Activated B cell treated with CpG ODN at 0.5 μM for 24 hours (primary cell): ENCODE measurements around the gene GRM8. TPM values are rescaled to one million over a fixed set of nuclear protein-coding genes. Genes with fewer than 3 reads are reported as not detected.

Experiments
- ATAC-seq: fragments of 200-7000 bp; cut with Tn5 transposase; one replicate; pipeline ENCODE4 v1.10.0; 2021; ENCODE audit warnings: low read depth, mild to moderate bottlenecking, moderate library complexity
- CTCF ChIA-PET: fragments of 350-600 bp; sonication (Branson Sonifier 250); formaldehyde crosslinking; loops from one replicate; lab custom pipeline; 2021; ENCODE audit warnings: antibody characterized with exemption; lab: Charles Lee
- POLR2A ChIA-PET: fragments of 350-600 bp; sonication (Branson Sonifier 250); formaldehyde crosslinking; loops from one replicate; lab custom pipeline; 2021; ENCODE audit warnings: antibody characterized with exemption; lab: Charles Lee
- DNase-seq: peaks from one replicate; pipeline ENCODE4 v3.0.0; 2022
- H3K27ac Mint-ChIP-seq: one replicate; pipeline ENCODE4 v1.8.0; 2020; ENCODE audit warnings: mixed read lengths
- H3K27me3 Mint-ChIP-seq: one replicate; pipeline ENCODE4 v1.8.0; 2021; ENCODE audit warnings: mixed read lengths
- H3K36me3 Mint-ChIP-seq: one replicate; pipeline ENCODE4 v1.8.0; 2021; ENCODE audit warnings: low read depth, mixed read lengths
- H3K4me1 Mint-ChIP-seq: one replicate; pipeline ENCODE4 v1.8.0; 2021; ENCODE audit warnings: mixed read lengths
- H3K4me3 Mint-ChIP-seq: one replicate; pipeline ENCODE4 v1.8.0; 2020; ENCODE audit warnings: mild to moderate bottlenecking, mixed read lengths
- H3K9me3 Mint-ChIP-seq: one replicate; pipeline ENCODE4 v1.8.0; 2020; ENCODE audit warnings: mixed read lengths
- CTCF ChIP-seq: fragments of 200-600 bp; IDR thresholded peaks from one replicate; pipeline ENCODE4 v1.8.0; 2022; ENCODE audit warnings: antibody characterized with exemption, mild to moderate bottlenecking
- intact Hi-C: fragments of 100-400 bp; cut with micrococcal nuclease; formaldehyde crosslinking; loops from one replicate; pipeline ENCODE4 v1.15.1; 2024
- total RNA-seq: library from RNA; stranded (reverse); gene quantifications from 2 replicates; pipeline ENCODE4 v1.2.3, GENCODE V29; 2022

GRM8 gene
- total RNA-seq, 1 donor from 2014 or later: not detected

GRCh38 chr7:126792521-126792920, 460.2 kb downstream of the GRM8 start:
- no peaks in the 10 kb centered on the region for H3K36me3 Mint-ChIP-seq
- POLR2A ChIA-PET: no interaction called here
- H3K27me3 Mint-ChIP-seq: peaks cover 5% of the 10 kb centered on the region
- TF ChIP-seq CTCF: no peak
- DNase-seq (no peak), ATAC-seq (no peak)
- no peaks in the 10 kb centered on the region for H3K4me1 Mint-ChIP-seq
- CTCF ChIA-PET: no interaction called here
- H3K4me3 Mint-ChIP-seq: no peak overlapping the region
- no peak overlapping the region for H3K27ac Mint-ChIP-seq
- H3K9me3 Mint-ChIP-seq: no peaks in the 10 kb centered on the region
- intact Hi-C loops: no loop called here

GRCh38 chr7:126791306-126791705, 461.4 kb downstream of the GRM8 start:
- ATAC-seq (no peak), DNase-seq (no peak)
- H3K4me3 Mint-ChIP-seq: no peak overlapping the region
- H3K27me3 Mint-ChIP-seq: peaks cover 5% of the 10 kb centered on the region
- no peak overlapping the region for H3K27ac Mint-ChIP-seq
- intact Hi-C loops: no loop called here
- H3K9me3 Mint-ChIP-seq: no peaks in the 10 kb centered on the region
- no peaks in the 10 kb centered on the region for H3K36me3 Mint-ChIP-seq
- TF ChIP-seq CTCF: no peak
- ChIA-PET CTCF (no interaction called here), POLR2A (no interaction called here)
- H3K4me1 Mint-ChIP-seq: no peaks in the 10 kb centered on the region

DNA sequence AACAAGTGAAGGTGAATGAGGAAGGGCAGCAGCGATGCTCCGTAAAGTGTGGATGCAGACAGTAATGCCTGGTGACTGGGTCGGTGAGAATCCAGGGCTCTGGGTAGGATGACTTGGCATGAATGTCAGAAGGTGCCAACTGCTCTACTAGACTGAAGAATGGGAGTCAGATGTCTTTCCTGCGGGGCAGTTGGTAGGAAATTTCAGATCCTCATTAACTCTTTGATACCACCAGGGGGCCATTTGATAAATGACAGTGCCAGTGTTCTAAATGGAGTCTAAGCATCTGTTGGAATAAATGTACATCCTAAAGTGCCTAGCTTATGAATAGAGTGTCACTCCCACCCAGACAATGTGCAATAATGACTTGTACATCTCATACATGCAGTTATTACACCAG, 462.0 kb downstream of the GRM8 start:
- ChIA-PET POLR2A (no interaction called here), CTCF (no interaction called here)
- no peak overlapping the region for H3K27ac Mint-ChIP-seq
- intact Hi-C loops: no loop called here
- peaks cover 5% of the 10 kb centered on the region for H3K27me3 Mint-ChIP-seq
- no peak overlapping the region for H3K4me3 Mint-ChIP-seq
- TF ChIP-seq CTCF: no peak
- ATAC-seq (no peak), DNase-seq (no peak)
- no peaks in the 10 kb centered on the region for H3K4me1 Mint-ChIP-seq
- no peaks in the 10 kb centered on the region for H3K36me3 Mint-ChIP-seq
- H3K9me3 Mint-ChIP-seq: no peaks in the 10 kb centered on the region

DNA sequence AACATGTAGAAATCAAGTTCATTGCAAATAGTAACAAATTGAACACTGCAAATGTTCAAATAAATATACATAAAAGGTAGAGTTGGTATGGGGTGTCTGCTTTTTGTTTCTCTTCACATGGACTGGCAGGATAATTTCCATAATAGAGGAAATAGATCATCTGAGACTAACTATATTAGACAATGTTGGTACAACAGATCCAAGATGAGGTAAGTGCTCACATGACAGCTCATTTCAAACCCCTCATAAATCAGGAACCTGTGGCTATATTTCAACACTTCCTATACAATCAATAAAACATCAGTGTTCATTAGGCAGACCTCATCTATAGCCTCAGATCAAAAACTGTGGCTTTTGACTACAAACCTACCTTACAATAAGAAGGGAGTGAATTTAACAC, 469.1 kb downstream of the GRM8 start:
- no peak for DNase-seq
- Mint-ChIP-seq H3K4me3 (no peak overlapping the region), H3K4me1 (no peaks in the 10 kb centered on the region), H3K36me3 (no peaks in the 10 kb centered on the region), H3K27ac (no peak overlapping the region), H3K27me3 (no peaks in the 10 kb centered on the region), H3K9me3 (no peaks in the 10 kb centered on the region)
- CTCF ChIA-PET: no interaction called here
- POLR2A ChIA-PET: no interaction called here
- TF ChIP-seq CTCF: no peak
- intact Hi-C loops: no loop called here
- ATAC-seq: no peak

GRCh38 chr7:126780993-126781392, 471.7 kb downstream of the GRM8 start:
- TF ChIP-seq CTCF: no peak
- Mint-ChIP-seq H3K9me3 (no peaks in the 10 kb centered on the region), H3K4me3 (no peak overlapping the region), H3K36me3 (no peaks in the 10 kb centered on the region), H3K27me3 (no peaks in the 10 kb centered on the region), H3K27ac (no peak overlapping the region), H3K4me1 (no peaks in the 10 kb centered on the region)
- DNase-seq (no peak), ATAC-seq (no peak)
- ChIA-PET CTCF (no interaction called here), POLR2A (no interaction called here)
- intact Hi-C loops: no loop called here
